Glutamatergic neuron (in vitro differentiated cells): ENCODE results near the gene HMGB3. TPM values are rescaled to one million over a fixed set of nuclear protein-coding genes. Genes with fewer than 3 reads are reported as not detected.

Source experiments
- DNase-seq: peaks from one replicate; pipeline ENCODE4 v3.0.0; 2022
- H3K27ac Mint-ChIP-seq: one replicate; pipeline ENCODE4 v1.8.0; 2020; ENCODE audit warnings: mild to moderate bottlenecking, mixed read lengths, inconsistent platforms; ENCODE audit not compliant: unreplicated experiment
- H3K27me3 Mint-ChIP-seq: one replicate; pipeline ENCODE4 v1.8.0; 2020; ENCODE audit warnings: mild to moderate bottlenecking, moderate library complexity, mixed read lengths, inconsistent platforms; ENCODE audit not compliant: unreplicated experiment
- H3K36me3 Mint-ChIP-seq: one replicate; pipeline ENCODE4 v1.8.0; 2020; ENCODE audit warnings: mild to moderate bottlenecking, mixed read lengths, inconsistent platforms; ENCODE audit not compliant: unreplicated experiment
- H3K4me1 Mint-ChIP-seq: one replicate; pipeline ENCODE4 v1.8.0; 2020; ENCODE audit warnings: mild to moderate bottlenecking, low read depth, mixed read lengths, inconsistent platforms; ENCODE audit not compliant: unreplicated experiment
- H3K4me3 Mint-ChIP-seq: one replicate; pipeline ENCODE4 v1.8.0; 2020; ENCODE audit warnings: mild to moderate bottlenecking, mixed read lengths, inconsistent platforms; ENCODE audit not compliant: unreplicated experiment
- H3K9me3 Mint-ChIP-seq: one replicate; pipeline ENCODE4 v1.8.0; 2020; ENCODE audit warnings: mild to moderate bottlenecking, moderate library complexity, mixed read lengths, inconsistent platforms; ENCODE audit not compliant: unreplicated experiment
- CTCF ChIP-seq: fragments of 200-600 bp; sonication (generic); IDR thresholded peaks from one replicate; pipeline ENCODE4 v1.5.0; 2021; ENCODE audit not compliant: partially characterized antibody, unreplicated experiment
- total RNA-seq: library from RNA; stranded (reverse); fragmentation: NEBNext Ultra II Directional; extraction: Animal tissue kit (Norgen Biotek cat#: 25700); gene quantifications from one replicate; pipeline ENCODE4 v1.2.1, GENCODE V29; 2021; ENCODE audit not compliant: unreplicated experiment

Gene HMGB3
- total RNA-seq, 1 donor from 2014 or later, result 131 TPM

GRCh38 chrX:151015684-151016083 lies 32.5 kb downstream of the HMGB3 start:
- Mint-ChIP-seq H3K9me3 (no peaks in the 10 kb centered on the region), H3K27me3 (no peaks in the 10 kb centered on the region), H3K27ac (no peak overlapping the region), H3K4me3 (no peak overlapping the region), H3K4me1 (no peaks in the 10 kb centered on the region), H3K36me3 (no peaks in the 10 kb centered on the region)
- DNase-seq, result no peak
- no peak for TF ChIP-seq CTCF

- no peak for DNase-seq
- Mint-ChIP-seq H3K27ac (no peak overlapping the region), H3K4me1 (no peaks in the 10 kb centered on the region), H3K9me3 (no peaks in the 10 kb centered on the region), H3K36me3 (no peaks in the 10 kb centered on the region), H3K27me3 (no peaks in the 10 kb centered on the region), H3K4me3 (no peak overlapping the region)
- TF ChIP-seq CTCF, result no peak
Measured at GRCh38 chrX:151019856-151020255, 36.7 kb downstream of the HMGB3 start.

- Mint-ChIP-seq H3K9me3 (no peaks in the 10 kb centered on the region), H3K27ac (no peak overlapping the region), H3K4me3 (no peak overlapping the region), H3K36me3 (no peaks in the 10 kb centered on the region), H3K4me1 (no peaks in the 10 kb centered on the region), H3K27me3 (no peaks in the 10 kb centered on the region)
- DNase-seq, result no peak
- no peak for TF ChIP-seq CTCF
Measured at GRCh38 chrX:151030845-151031244, 47.7 kb downstream of the HMGB3 start.

- no peaks in the 10 kb centered on the region for H3K9me3 Mint-ChIP-seq
- no peak overlapping the region for H3K4me3 Mint-ChIP-seq
- no peaks in the 10 kb centered on the region for H3K27me3 Mint-ChIP-seq
- TF ChIP-seq CTCF, result no peak
- no peaks in the 10 kb centered on the region for H3K36me3 Mint-ChIP-seq
- no peak overlapping the region for H3K27ac Mint-ChIP-seq
- H3K4me1 Mint-ChIP-seq, result no peaks in the 10 kb centered on the region
- DNase-seq, result no peak
Measured at GRCh38 chrX:151031391-151031975, 48.3 kb downstream of the HMGB3 start.

GRCh38 chrX:151039351-151039750 lies 56.2 kb downstream of the HMGB3 start:
- Mint-ChIP-seq H3K27ac (no peak overlapping the region), H3K4me1 (no peaks in the 10 kb centered on the region), H3K36me3 (no peaks in the 10 kb centered on the region), H3K4me3 (no peak overlapping the region), H3K27me3 (peaks cover 2% of the 10 kb centered on the region), H3K9me3 (peaks cover 2% of the 10 kb centered on the region)
- DNase-seq, result no peak
- no peak for TF ChIP-seq CTCF

Other genes starting within 250 kb of the HMGB3 start
- 49.9 TPM for gene CD99L2, start 84.7 kb upstream of the HMGB3 start, total RNA-seq
- gene GPR50, start 193.2 kb downstream of the HMGB3 start, total RNA-seq, result 0.42 TPM